GM12878 (cell line): Measurements from ENCODE around the gene SYNDIG1. TPM values are rescaled to one million over a fixed set of nuclear protein-coding genes. Genes with fewer than 3 reads are reported as not detected.

Experiments
- ATAC-seq: fragments of 200-7000 bp; cut with Tn5 transposase; 3 replicates; pipeline ENCODE4 v1.9.1; 2020; ENCODE audit warnings: mild to moderate bottlenecking, moderate library complexity
- BruUV-seq: library from RNA; stranded (reverse); fragments of 400-500 nt; replicated peaks from 2 replicates; lab custom pipeline; 2021; lab: Mats Ljungman, UMichigan
- CTCF ChIA-PET: fragments of 300-600 bp; sonication (Branson Sonifier 250); formaldehyde crosslinking; extraction: SDS; loops from one replicate; lab custom pipeline; 2021; ENCODE audit warnings: inconsistent platforms; lab: Yijun Ruan, JAX
- POLR2A ChIA-PET: fragments of 350-600 bp; formaldehyde crosslinking; extraction: SDS; loops from one replicate; lab custom pipeline; 2021; ENCODE audit warnings: inconsistent platforms; lab: Charles Lee
- RAD21 ChIA-PET: fragments of 300-600 bp; sonication (Branson Sonifier 250); formaldehyde crosslinking; loops from one replicate; lab custom pipeline; 2023; ENCODE audit warnings: antibody characterized with exemption; ENCODE audit not compliant: unreplicated experiment; lab: Charles Lee
- SMC1A ChIA-PET: fragments of 300-600 bp; sonication (Branson Sonifier 250); formaldehyde crosslinking; loops from one replicate; lab custom pipeline; 2023; ENCODE audit not compliant: unreplicated experiment, uncharacterized antibody; lab: Charles Lee
- DNase-seq: peaks from one replicate; pipeline ENCODE4 v3.0.0-alpha.2; 2011; ENCODE audit warnings: low read depth, low spot score
- FAIRE-seq: peaks from 3 replicates; lab custom pipeline; 2011; peaks lifted over from hg19 to GRCh38; lab: Jason Lieb, UNC
- H2AFZ ChIP-seq: 2 replicates; pipeline ENCODE4 v1.6.0; 2011; ENCODE audit warnings: low read depth, low read length, control low read depth; ENCODE audit not compliant: control insufficient read depth
- H3K27ac ChIP-seq: 2 replicates; pipeline ENCODE4 v1.5.1; 2011; ENCODE audit warnings: control low read depth; ENCODE audit not compliant: control insufficient read depth, insufficient read depth
- H3K27me3 ChIP-seq, 2 experiments: replicated peaks in 1 of 2; 2 replicates each; pipeline versions ENCODE4 v1.6.0 to v1.6.1; 2011; ENCODE audit warnings: low read length in 1 of 2; ENCODE audit not compliant: control insufficient read depth in 2 of 2, insufficient read depth in 2 of 2
- H3K36me3 ChIP-seq, 2 experiments: 2 replicates each; pipeline ENCODE4 v1.5.1; 2011; ENCODE audit warnings: low read length in 1 of 2; ENCODE audit not compliant: control insufficient read depth in 2 of 2, insufficient read depth in 2 of 2
- H3K4me1 ChIP-seq: 2 replicates; pipeline ENCODE4 v1.6.1; 2011; ENCODE audit warnings: mild to moderate bottlenecking, low read length, moderate library complexity, mixed read lengths; ENCODE audit not compliant: control insufficient read depth, insufficient read depth
- H3K4me2 ChIP-seq: 2 replicates; pipeline ENCODE4 v1.6.0; 2011; ENCODE audit warnings: control low read depth; ENCODE audit not compliant: control insufficient read depth, insufficient read depth
- H3K4me3 ChIP-seq: fragments of 200-600 bp; sonication (generic); 2 replicates; pipeline ENCODE4 v1.5.1; 2016
- H3K79me2 ChIP-seq: 2 replicates; pipeline ENCODE4 v1.6.0; 2011; ENCODE audit warnings: low read length; ENCODE audit not compliant: control insufficient read depth, insufficient read depth
- H3K9ac ChIP-seq: 2 replicates; pipeline ENCODE4 v1.8.0; 2011; ENCODE audit warnings: low read length, control low read depth, mixed read lengths; ENCODE audit not compliant: control insufficient read depth, insufficient read depth
- H3K9me3 ChIP-seq: replicated peaks from 3 replicates; pipeline ENCODE4 v1.5.1; 2011; ENCODE audit warnings: mild to moderate bottlenecking, low read length; ENCODE audit not compliant: control insufficient read depth, insufficient read depth
- H4K20me1 ChIP-seq: 2 replicates; pipeline ENCODE4 v1.6.0; 2011; ENCODE audit not compliant: control insufficient read depth, insufficient read depth
- BCL11A ChIP-seq: IDR thresholded peaks from 2 replicates; pipeline ENCODE4 v1.6.1; 2011; ENCODE audit warnings: low read depth, low read length
- BMI1 ChIP-seq: fragments of 450-650 bp; IDR thresholded peaks from 2 replicates; pipeline ENCODE4 v1.6.1; 2016; ENCODE audit warnings: mild to moderate bottlenecking, moderate library complexity, borderline replicate concordance
- CBFB ChIP-seq: IDR thresholded peaks from 2 replicates; pipeline ENCODE4 v1.6.1; 2016; ENCODE audit warnings: antibody characterized with exemption, low read depth
- CHD1 ChIP-seq: IDR thresholded peaks from 2 replicates; pipeline ENCODE4 v1.6.1; 2012; ENCODE audit warnings: low read depth, low read length, improper control_type of control experiment
- CHD2 ChIP-seq: IDR thresholded peaks from 2 replicates; pipeline ENCODE4 v1.6.1; 2011; ENCODE audit warnings: low read depth, low read length, improper control_type of control experiment, borderline replicate concordance
- CHD4 ChIP-seq: fragments of 200-600 bp; sonication (generic); IDR thresholded peaks from 2 replicates; pipeline ENCODE4 v1.6.1; 2016; ENCODE audit warnings: mild to moderate bottlenecking
- DPF2 ChIP-seq: fragments of 450-650 bp; IDR thresholded peaks from 2 replicates; pipeline ENCODE4 v1.6.1; 2017; ENCODE audit warnings: mild to moderate bottlenecking
- EP300 ChIP-seq, 2 experiments: fragments of 150-350 bp in 1 of 2; IDR thresholded peaks; 2 replicates each; pipeline ENCODE4 v1.6.1; 2011 to 2012; ENCODE audit warnings: low read depth in 2 of 2, low read length in 2 of 2, borderline replicate concordance in 1 of 2, improper control_type of control experiment in 1 of 2, inconsistent platforms in 1 of 2; ENCODE audit not compliant: control insufficient read depth in 1 of 2
- ESRRA ChIP-seq: IDR thresholded peaks from 2 replicates; pipeline ENCODE4 v1.6.1; 2012; ENCODE audit warnings: mild to moderate bottlenecking, low read length, improper control_type of control experiment
- IRF4 ChIP-seq: IDR thresholded peaks from 2 replicates; pipeline ENCODE4 v1.6.1; 2011; ENCODE audit warnings: low read depth, low read length
- LARP7 ChIP-seq: fragments of 450-650 bp; IDR thresholded peaks from 2 replicates; pipeline ENCODE4 v1.6.1; 2017; ENCODE audit warnings: mild to moderate bottlenecking
- MEF2A ChIP-seq: IDR thresholded peaks from 2 replicates; pipeline ENCODE4 v1.6.1; 2011; ENCODE audit warnings: low read depth, mild to moderate bottlenecking, low read length, moderate library complexity; ENCODE audit not compliant: insufficient read depth
- MYC ChIP-seq: IDR thresholded peaks from 2 replicates; pipeline ENCODE4 v1.6.1; 2011; ENCODE audit warnings: mild to moderate bottlenecking, low read length, moderate library complexity, inconsistent platforms; ENCODE audit not compliant: insufficient read depth, insufficient replicate concordance, insufficient read length, severe bottlenecking
- NFIC ChIP-seq: IDR thresholded peaks from 2 replicates; pipeline ENCODE4 v1.6.1; 2012; ENCODE audit warnings: low read depth, mild to moderate bottlenecking, inconsistent platforms, low read length, moderate library complexity
- NFYA ChIP-seq: IDR thresholded peaks from 2 replicates; pipeline ENCODE4 v1.6.1; 2011; ENCODE audit warnings: low read depth, mild to moderate bottlenecking, low read length, improper control_type of control experiment, borderline replicate concordance
- NRF1 ChIP-seq: conservative IDR thresholded peaks from 2 replicates; pipeline ENCODE4 v1.6.1; 2011; ENCODE audit warnings: mild to moderate bottlenecking, low read depth, low read length, improper control_type of control experiment
- RCOR1 ChIP-seq: conservative IDR thresholded peaks from 2 replicates; pipeline ENCODE4 v1.6.1; 2012; ENCODE audit warnings: low read depth, low read length, improper control_type of control experiment
- RFX5 ChIP-seq: IDR thresholded peaks from 2 replicates; pipeline ENCODE4 v1.6.1; 2011; ENCODE audit warnings: low read depth, low read length, improper control_type of control experiment
- TBL1XR1 ChIP-seq: IDR thresholded peaks from 2 replicates; pipeline ENCODE4 v1.6.1; 2012; ENCODE audit warnings: low read depth, low read length, improper control_type of control experiment
- WGBS: methylation state at CpG from one replicate; pipeline ENCODE4 v1.1.6; 2016; ENCODE audit warnings: low lambda C conversion rate; ENCODE audit not compliant: insufficient replicate concordance, insufficient coverage; ENCODE audit errors: missing lambda C conversion rate; 5-methylcytosine and 5-hydroxymethylcytosine counted together
- in situ Hi-C: fragments of 300-500 bp; cut with MboI; formaldehyde crosslinking; loops from 9 replicates; pipeline ENCODE4 v1.14.3; 2018; ENCODE audit warnings: mixed read lengths
- intact Hi-C: fragments of 100-400 bp; cut with micrococcal nuclease; formaldehyde crosslinking; loops from one replicate; pipeline ENCODE4 v1.14.2; 2022; ENCODE audit not compliant: unreplicated experiment
- polyA plus RNA-seq, 11 experiments: library from polyadenylated mRNA; depleted of rRNA in 4 of 11; unstranded in 6 of 11; stranded (reverse) in 5 of 11; fragments of >200 nt; fragmentation: Nextera tagmentation in 4 of 11; fragmentation: Illumina TruSeq in 1 of 11; extraction: Ambion mirVana in 4 of 11; extraction: Trizol in 1 of 11; gene quantifications; 1 replicate in 1 of 11; 2 replicates in 10 of 11; pipeline versions ENCODE4 v1.2.1 to v1.2.3, GENCODE V29; 2011 to 2016; ENCODE audit warnings: inconsistent platforms in 2 of 11, missing spikeins in 2 of 11, low read depth in 1 of 11
- total RNA-seq, 4 experiments: library from RNA; depleted of rRNA in 3 of 4; stranded (reverse); fragments of >200 nt in 3 of 4; fragmentation: Illumina TruSeq in 1 of 4; extraction: Trizol in 1 of 4; gene quantifications; 2 replicates each; pipeline versions ENCODE4 v1.2.1 to v1.2.3, GENCODE V29; 2013 to 2021
- TF ChIP-seq, protein P1 (sequence below): fragments of 450-650 bp; IDR thresholded peaks from 2 replicates; pipeline ENCODE4 v1.6.1; 2018; ENCODE audit warnings: borderline replicate concordance, mild to moderate bottlenecking; ENCODE audit not compliant: partially characterized antibody

Gene SYNDIG1
- total and polyA plus RNA-seq, 10 of the 15 experiments (the other 5 are each of a cell fraction or from before 2014, with no cell fraction given) = not detected

DNA sequence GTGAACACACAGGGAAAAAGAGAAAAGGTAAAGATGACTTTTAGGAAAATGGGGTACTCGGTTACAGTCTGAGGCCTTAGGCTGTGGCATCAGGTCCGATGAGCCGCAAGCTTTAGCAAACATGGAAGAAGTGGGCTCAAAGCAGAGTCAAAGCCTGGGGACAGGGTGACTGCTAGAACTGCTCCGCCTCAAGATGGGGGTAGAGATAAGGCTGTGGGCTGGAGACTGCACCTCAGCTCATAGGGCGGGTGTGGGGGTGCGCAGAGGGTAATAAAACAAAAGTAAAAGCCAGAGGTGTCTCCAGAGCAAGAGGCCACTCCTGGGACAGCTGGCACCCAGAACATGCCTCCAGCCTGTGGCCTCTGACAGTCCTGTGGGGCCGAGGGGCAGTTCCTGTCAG is 21.3 kb upstream of the SYNDIG1 start:
- FAIRE-seq (no peak), DNase-seq (no peak), ATAC-seq (no peak)
- Histone ChIP-seq H3K79me2 (no peaks in the 10 kb centered on the region), H2AFZ (no peak overlapping the region), H3K4me2 (no peak overlapping the region), H3K9me3 (no peaks in the 10 kb centered on the region), H3K9ac (no peak overlapping the region), H3K27me3 (no peaks in the 10 kb centered on the region; a peak in 1 of 4 replicates), H3K36me3 (no peaks in the 10 kb centered on the region), H3K4me1 (no peaks in the 10 kb centered on the region), H3K27ac (no peak overlapping the region), H4K20me1 (no peaks in the 10 kb centered on the region), H3K4me3 (no peak overlapping the region)
- in situ Hi-C loops (no loop called here), intact Hi-C loops (no loop called here)
- no TSS peak for BruUV-seq
- TF ChIP-seq RCOR1 = no peak
- TF ChIP-seq CHD1 = no peak
- no peak for TF ChIP-seq BCL11A
- no peak for TF ChIP-seq RFX5
- TF ChIP-seq, protein P1, sequence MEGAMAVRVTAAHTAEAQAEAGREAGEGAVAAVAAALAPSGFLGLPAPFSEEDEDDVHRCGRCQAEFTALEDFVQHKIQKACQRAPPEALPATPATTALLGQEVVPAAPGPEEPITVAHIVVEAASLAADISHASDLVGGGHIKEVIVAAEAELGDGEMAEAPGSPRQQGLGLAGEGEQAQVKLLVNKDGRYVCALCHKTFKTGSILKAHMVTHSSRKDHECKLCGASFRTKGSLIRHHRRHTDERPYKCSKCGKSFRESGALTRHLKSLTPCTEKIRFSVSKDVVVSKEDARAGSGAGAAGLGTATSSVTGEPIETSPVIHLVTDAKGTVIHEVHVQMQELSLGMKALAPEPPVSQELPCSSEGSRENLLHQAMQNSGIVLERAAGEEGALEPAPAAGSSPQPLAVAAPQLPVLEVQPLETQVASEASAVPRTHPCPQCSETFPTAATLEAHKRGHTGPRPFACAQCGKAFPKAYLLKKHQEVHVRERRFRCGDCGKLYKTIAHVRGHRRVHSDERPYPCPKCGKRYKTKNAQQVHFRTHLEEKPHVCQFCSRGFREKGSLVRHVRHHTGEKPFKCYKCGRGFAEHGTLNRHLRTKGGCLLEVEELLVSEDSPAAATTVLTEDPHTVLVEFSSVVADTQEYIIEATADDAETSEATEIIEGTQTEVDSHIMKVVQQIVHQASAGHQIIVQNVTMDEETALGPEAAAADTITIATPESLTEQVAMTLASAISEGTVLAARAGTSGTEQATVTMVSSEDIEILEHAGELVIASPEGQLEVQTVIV = no peak
- no peak for TF ChIP-seq ESRRA
- TF ChIP-seq MEF2A = no peak
- TF ChIP-seq LARP7 = no peak
- no peak for TF ChIP-seq IRF4
- TF ChIP-seq BMI1 = no peak
- no peak for TF ChIP-seq CHD2
- no peak for TF ChIP-seq NFIC
- no peak for TF ChIP-seq NFYA
- TF ChIP-seq EP300 (IDR thresholded peaks at IDR 0.05; ENCODE audit: borderline replicate concordance in 1 of 2, control insufficient read depth in 1 of 2, low read depth in 2 of 2, low read length in 2 of 2) = no peak
- no peak for TF ChIP-seq MYC
- no peak for TF ChIP-seq CBFB
- TF ChIP-seq CHD4 = no peak
- no peak for TF ChIP-seq DPF2
- no peak for TF ChIP-seq NRF1
- TF ChIP-seq TBL1XR1 = no peak
- ChIA-PET POLR2A (no interaction called here), RAD21 (no interaction called here), SMC1A (interaction anchor here (1.0 kb wide), 1 partner anchor 31 kb away, joined by 3 read pairs; no protein-coding TSS in a partner anchor), CTCF (no interaction called here)
- 32% methylated on average over 7 of the region's 7 CpGs for WGBS
